LHCN-M2 (cell line): ENCODE results near the gene CHCHD6. TPM values are rescaled to one million over a fixed set of nuclear protein-coding genes. Genes with fewer than 3 reads are reported as not detected.

Experiments used
- DNase-seq: peaks from one replicate; pipeline ENCODE4 v3.0.0-alpha.2; 2012; ENCODE audit warnings: low read depth
- total RNA-seq: library from RNA; depleted of rRNA; stranded (reverse); fragments of >200 nt; gene quantifications from 2 replicates; pipeline ENCODE4 v1.2.3, GENCODE V29; 2014

Gene CHCHD6
- total RNA-seq, 1 experiment from 2014 or later = 23.5 TPM

DNA sequence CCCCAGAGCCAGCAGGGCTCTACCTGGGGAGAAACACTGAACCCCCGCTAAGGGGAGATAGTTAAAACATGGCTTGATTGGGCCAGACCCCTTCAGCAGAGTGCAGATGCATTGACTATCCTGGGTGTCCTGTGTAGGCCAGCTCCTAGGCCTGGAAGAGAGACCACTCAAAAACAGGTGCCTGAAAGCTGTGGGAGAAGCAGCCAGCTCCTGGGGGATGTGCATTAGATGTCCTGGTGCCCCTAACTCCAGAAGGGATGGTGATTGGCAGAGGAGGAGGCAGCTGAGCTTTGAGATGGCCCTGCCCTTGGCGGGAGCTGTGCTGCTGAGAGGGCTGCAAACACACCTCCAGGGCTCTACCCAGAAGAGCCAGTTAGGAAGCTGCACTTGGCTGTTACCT lies 189.6 kb downstream of the CHCHD6 start:
- no peak for DNase-seq

DNA sequence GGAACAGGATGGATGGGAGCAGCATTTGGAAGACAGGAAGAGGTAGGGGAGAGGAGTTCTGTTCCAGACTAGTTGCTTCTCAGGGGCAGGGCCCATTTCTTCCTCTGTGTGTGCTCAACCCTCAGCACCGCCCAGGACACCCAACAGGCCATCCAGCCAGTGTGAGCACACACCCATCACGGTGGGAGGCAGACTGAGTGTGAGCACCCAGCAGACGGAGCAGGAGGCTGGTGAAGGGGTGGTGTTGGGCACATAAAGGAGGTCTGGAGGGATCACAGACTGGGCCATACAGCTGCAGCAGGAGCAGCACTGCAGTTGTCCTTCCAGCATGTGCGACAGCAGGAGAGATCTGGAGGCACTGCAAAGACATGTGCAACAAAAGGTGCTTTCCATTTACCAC lies 190.4 kb downstream of the CHCHD6 start:
- no peak for DNase-seq

DNA sequence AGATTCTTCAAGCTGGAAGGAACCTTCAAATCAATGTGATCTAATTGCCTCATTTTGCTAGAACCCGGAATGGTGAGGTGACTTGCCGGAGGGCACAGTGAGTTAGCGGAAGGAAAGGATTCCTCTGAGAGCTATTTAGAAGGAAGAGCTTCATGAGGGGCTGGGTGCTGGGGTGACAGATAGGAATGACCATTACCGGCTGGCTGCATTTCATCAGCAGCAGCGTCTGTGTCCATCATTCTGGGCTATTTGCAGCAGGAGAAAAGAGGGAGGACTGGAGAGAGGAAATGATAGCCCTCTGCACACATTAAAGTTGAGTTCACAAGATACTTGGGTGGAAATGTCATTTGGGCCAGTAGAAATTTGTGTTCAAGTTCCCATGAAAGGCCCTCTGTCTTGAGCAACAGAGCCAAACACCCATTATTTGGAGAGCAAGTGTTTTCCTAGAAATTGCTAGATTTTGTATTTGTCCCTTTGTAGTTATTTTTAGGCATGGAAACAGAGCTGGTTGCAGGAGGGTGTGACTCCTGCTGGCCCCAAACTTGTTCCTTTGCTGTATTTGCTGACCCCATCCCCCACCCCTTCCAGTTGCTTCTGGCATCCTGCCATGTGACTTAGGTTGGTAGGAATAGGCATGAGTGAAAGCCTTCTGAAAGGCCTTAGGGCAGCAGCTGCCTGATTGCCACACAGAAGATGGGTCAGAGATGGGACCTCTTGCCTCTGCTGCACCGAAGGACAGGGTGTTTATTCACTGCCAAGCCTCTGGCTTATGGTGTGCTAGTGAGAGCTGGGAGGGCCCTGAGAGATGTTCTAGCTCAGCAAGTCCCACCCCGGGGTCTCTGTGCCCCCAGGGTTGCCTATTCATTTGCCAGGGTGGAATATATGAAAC lies 191.4 kb downstream of the CHCHD6 start:
- DNase-seq = peak; percentile 94

DNA sequence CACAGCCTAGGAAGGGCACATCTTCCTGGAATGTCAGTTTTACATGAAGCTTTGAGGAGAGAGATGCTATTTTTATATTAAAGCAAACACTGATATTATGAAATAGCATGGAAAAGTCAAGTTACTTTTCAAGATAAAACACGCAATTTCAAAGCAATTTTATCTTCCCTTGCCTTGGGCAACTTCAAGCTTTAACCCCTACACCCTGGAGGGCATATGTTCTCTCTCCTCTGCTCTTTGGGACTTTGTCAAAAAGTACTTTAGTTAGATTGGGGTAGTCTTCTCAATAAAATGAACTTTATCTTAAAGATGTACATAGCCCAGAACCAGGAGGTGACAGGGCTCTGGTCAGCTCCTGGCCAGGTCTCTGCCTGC lies 192.0 kb downstream of the CHCHD6 start:
- no peak for DNase-seq

DNA sequence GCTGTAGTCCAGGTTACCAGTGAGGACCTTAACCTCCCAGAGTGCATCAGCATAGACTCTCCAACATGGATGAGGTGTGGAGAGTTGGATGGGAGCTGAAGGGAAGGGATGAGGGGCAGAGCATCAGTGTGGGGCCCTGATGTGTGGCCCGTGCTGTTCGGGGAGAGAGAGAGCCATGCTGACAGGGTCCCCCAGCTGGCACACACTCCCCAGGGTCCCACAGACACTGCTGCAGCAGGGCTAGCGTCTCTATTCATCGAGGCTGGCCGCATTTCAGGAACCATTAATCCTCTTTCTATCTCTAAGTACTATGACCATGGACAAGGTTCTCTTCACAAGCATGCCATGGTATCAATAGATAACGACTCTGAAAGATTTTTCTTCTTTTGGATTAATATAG lies 192.9 kb downstream of the CHCHD6 start:
- no peak for DNase-seq

DNA sequence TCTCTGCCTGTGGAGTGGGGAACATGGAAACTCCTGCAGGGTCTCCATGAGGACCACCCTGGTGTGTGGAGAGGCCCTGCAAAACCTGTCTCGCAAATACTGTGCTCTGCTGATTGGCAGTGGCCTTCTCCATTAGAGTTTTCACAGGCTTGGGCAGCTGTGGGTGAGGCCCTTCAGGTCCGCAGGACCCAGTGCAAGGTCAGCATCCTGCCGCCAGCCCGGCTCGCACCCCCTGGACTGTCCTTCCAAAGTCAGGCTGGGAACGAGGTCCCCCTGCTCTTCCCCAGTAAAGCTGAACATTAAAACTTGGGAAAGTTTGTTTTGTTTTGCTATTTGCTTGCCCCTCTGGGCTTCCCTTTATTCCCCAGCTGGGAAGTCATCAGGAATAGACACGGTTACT lies 193.9 kb downstream of the CHCHD6 start:
- no peak for DNase-seq

DNA sequence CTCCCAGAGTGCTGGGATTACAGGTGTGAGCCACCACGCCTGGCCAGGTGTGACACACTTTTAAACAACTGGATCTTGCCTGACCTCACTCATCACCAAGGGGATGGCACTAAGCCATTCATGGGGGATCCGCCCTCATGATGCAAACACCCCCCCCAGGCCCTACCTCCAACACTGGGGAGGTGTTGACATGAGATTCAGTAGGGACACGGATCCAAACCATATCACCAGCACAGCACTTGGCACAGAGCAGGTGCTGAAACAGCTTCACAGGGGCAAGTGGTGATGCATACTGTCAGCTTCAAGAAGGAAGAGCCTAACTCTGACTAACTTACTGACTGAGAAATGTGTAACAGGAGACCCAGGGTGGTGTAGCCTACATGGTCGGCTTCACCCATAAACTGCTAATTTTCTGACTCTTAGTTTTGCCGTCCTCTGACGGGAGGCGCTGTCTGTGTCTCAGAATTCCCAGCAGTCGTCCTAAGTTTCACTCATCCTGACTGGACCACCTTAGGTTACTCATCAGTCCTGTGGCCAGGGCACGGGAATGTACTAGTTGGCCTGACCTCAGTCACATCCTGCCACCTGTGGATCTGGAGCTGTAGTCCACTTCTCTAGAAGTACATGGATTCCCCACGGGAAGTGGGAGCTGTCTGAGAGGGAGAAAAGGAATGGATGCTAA lies 197.0 kb downstream of the CHCHD6 start:
- peak; percentile 94 for DNase-seq

DNA sequence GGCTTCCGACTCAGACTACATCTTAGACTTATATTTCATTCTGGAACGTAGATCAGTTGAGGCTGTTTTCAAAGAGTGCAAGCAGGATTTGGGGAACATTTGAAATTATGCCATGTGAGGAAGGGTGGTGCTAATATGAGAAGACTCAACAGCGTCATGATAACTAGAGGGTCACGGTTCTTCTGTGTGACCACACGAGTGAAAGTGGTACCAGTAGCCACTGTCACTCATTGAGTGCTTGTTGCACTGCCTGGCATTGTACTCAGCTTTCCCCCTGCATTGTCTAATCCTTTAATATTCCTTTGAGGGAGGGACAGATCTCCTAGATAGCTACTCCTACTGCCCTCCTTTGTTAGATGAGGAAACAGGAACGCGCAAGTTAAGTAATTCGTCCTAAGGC lies 197.6 kb downstream of the CHCHD6 start:
- no peak for DNase-seq

DNA sequence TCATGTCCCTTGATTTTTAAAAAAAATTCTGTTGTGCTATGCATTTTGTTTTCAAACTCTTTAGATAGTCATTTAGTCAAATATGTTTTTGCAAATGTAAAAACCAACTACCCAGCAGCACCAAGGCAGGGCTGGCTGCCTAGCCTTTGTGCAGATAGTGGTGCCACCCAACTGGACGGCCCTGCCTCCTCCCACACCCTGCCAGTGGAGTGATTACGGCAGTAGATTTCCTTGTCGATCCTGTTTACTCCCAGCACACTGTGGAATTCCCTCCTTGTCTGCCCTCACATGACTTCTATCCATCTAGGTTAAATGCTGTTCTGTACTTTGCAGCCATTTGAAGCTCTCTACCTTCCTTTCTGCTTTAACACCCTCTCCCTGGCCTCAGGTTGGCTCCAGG lies 199.5 kb downstream of the CHCHD6 start:
- no peak for DNase-seq

DNA sequence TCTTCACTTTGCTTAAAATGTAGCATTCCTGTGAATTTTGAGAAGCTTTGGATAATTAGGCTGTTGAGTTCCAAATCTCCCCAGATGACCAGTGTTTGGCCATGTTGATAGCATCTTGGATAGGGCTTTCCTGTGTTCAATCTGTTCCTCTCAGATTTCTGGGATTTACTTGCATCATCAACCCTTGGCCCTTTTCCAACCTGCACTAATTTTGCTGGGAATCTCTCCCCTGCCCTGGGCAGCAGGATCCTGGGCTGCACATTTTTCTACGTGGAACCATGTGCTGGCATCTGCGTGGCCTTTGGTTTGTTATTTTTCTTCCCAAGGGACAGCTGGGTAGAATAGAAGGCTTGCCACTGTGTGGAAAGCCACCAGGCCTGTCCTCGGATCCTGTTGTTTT lies 203.5 kb downstream of the CHCHD6 start:
- DNase-seq = peak; percentile 40

DNA sequence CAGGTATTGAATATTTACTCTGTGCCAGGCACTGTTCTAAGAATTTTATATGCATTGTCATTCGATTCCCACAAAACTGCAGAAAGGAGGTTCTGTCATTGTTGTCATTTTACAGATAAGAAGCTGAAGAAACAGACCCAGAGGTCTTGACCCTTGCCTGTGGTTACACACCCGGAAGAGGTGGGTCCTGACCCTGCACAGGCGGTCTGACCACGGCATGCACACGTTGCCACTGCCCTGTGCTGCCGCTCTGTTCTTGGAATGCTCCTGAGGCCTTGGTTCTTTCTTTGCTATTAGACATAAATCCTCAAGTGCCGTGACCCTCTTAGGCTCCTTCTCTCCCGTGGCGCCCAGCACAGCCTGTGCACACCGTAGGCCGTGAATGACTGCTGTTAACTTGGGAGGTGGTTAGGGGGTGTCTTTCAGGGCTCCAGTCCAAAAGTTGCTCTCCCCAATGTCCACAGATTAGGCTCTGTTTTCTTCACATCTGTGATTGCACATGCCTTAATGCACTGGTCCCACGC lies 204.8 kb downstream of the CHCHD6 start:
- peak; percentile 58 for DNase-seq

DNA sequence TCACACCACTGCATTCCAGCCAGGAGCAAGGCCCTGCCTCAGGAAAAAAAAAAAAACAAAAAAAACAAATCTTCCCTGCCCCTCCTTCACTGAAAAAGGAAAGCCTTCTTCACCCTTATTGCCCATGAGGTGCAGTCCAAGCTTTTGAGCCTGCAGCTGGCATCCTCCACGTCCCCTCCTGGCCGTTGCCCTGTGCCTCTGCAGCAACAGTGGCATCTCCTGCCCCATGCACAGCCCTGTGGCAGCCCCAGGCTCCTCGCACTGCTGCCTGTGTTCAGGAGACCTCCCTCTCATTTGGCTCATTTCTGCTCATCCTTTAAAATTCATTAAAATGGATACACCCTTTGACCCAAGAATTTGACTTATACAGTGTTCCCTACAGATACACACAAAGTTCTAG lies 206.2 kb downstream of the CHCHD6 start:
- no peak for DNase-seq

DNA sequence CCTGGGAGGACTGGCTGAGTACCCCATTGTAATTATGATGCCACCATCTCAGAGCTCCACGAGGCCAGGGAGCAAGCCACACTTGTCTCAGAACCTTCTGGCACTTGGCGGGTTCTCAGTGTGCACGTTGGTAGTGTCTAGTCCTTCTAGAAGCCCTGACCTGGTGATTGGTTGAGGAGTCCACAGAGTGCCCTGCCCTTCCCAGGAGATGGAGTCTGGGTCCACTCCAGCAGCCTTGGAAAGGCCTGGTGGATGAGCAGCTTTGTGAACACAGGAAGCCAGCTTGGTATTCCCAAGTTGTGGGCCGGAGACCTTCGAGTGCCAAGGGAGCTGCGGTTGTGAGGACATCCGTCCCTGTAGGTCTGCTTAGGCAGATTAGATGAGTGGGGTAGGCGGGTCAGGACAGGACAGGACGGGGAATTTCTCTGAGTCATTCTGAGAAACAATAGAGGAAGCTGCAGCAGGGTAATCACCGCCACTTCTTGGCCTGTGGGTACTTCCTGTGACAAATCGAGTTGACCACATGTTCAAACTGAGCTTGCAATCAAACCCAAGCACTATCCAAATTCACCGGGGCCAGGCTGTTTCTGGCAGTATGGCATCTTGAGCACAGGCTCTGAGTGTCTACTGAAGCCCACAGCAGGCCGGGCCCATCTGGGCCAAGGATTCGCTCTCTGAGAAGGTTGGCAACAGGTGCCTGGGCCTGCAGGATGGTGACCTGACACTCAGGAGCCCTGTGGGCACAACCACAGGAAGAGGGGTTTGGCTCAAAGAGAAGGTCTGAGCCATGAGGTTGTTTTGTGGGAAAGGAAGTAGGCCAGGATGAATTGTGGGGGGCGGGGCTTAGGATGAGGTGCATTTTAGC lies 207.4 kb downstream of the CHCHD6 start:
- peak; percentile 99 for DNase-seq

DNA sequence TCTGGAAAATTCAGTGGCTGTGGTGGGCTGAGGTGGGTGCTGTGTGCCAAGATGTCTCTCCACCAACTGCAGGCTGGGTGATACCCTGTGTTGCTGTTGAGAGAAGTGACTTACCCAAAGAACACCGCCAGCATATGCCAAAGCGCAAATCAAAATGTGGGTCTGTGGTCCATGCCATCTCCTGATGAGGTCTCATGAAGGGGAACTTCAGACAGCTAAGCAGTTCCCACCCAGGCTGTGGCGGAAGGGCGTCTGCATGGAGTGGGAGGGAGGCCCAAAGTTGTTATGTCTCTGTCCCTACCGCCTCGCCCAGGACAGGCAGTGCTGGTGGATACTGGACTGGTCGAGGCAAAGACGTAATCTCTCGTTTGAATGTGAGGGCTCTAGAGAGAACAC lies 208.0 kb downstream of the CHCHD6 start:
- no peak for DNase-seq

DNA sequence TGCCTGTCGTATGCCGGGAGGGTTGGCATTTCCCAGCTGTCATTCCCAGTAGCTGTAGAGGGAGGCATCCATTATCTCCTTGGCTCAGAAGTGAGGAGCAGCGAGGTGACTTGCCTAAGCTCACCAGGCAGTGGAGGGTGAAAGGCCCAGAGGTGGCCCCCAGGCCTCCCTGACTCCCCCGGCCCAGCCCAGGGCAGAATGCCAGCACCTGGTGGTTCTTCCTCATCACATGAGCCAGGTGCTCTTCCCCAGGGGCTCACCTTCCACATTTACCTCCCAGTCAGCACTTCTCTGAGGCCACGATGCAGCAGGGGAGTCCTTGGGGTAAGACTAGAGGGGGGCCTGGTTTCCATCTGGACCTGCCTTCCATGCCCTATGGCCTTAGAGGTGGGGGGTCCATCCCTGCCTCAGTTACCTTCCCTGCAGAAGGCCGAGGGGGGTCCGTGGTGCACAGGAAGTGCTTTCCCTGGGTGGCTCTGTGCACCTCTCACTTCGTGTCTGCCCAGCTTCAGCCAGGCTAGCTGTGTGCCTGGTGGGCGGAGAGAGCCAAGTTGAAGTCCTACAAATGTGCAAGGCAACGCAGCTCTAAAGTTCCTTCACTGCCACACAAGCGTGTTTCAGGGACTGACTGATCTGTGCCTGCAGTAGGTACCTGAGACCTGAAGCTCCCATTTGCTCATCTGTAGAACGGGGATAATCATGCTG lies 208.6 kb downstream of the CHCHD6 start:
- no peak for DNase-seq

DNA sequence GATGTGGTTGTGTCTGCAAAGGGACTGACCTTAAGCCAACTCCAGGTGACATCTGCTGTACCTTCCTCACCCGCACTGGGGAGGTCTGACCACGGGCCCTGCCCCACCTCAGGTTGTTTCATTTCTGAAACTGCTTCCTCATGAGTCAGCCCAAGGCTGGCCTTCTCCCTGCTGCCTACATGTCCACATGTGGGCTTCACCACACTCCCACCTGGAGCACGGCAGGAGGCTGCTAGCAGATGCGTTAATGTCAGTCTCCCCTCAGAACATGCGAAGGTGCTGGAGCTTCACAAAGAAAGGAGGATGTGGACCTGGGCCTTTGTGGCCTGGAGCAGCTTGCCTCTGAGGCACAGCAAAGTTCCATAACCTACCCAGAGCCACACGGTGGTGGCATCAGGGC lies 209.5 kb downstream of the CHCHD6 start:
- no peak for DNase-seq

DNA sequence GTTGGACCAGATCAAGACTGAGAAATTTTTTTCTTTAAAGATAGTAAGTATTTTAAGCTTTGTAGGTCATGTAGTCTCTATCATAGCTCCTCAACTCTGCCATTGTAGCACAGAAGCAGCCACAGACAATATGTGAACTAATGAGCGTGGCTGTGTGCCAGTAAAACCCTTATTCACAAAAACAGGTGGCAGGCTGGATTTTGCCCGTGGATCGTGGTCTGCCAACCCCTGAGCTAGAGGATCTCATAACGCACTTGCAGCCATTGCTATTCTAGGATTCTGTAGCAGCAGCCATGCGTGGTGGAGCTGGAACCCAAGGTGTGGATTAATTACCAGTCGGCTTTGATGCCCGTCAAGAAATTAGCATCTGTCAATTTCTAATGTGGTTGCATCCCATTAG lies 210.2 kb downstream of the CHCHD6 start:
- DNase-seq = peak; percentile 46

DNA sequence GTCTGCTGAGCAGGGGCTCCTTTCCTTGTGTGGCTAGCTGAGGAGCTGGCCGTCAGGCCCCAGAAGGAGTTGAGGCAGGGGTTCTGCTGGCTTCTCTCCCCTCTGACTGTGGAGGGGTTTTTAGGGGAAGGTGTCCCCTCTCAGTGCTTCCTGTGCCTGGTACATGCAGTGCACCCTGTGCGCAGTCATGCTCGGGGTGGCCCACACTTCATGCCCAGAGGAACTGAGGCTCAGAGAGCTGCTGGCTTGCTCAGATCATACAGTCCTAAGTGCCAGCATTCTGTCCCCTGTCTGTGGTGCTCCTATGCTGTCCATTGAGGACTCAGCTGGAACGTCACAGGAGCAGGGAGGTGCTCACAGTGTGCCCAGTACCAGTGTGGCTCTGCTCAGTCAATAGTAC lies 211.0 kb downstream of the CHCHD6 start:
- DNase-seq = no peak

DNA sequence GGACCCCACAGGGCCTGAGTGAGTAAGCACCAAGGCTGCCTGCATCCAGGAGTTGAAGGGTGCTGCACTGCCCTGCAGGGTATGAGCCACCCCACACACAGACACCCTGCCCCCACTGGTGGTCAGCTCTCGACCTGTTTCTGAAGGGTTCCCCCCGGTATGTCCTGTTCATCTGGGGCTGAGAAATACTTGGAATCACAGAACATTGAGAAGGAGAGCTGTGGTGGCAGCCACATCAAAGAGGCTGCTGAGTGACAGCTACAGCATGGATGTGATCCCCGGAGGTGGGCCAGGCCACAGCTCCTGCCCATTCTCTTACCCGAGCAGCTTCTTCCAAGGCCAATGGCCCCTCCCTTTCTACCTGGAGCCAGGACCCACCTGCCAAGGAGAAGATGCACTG lies 212.5 kb downstream of the CHCHD6 start:
- no peak for DNase-seq

DNA sequence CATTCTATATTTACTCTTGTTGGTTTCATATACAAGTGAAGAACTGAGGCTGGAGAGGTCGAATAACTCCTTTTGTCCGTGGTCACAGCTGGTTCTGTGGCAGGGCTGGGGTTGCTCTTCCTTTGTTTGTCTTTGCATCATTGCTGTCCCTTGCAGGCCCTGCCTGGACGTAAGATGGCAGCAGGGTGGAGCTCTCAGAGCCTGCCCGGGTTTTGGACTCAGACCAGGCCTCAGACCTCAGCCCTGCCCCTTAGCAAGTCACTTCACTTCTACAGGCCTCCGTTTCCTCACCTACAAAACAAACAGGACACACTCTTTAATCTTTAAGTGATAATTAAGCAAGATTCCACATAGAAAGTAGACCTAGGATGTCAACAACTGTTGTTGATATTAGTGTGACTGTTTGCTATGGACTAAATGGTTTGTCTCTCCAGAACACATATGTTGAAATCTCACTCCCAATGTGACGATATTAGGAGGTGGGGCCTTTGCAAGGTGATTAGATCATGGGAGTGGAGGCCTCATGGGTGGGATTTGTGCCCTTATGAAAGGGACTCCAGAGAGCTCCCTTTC lies 213.3 kb downstream of the CHCHD6 start:
- DNase-seq = no peak

DNA sequence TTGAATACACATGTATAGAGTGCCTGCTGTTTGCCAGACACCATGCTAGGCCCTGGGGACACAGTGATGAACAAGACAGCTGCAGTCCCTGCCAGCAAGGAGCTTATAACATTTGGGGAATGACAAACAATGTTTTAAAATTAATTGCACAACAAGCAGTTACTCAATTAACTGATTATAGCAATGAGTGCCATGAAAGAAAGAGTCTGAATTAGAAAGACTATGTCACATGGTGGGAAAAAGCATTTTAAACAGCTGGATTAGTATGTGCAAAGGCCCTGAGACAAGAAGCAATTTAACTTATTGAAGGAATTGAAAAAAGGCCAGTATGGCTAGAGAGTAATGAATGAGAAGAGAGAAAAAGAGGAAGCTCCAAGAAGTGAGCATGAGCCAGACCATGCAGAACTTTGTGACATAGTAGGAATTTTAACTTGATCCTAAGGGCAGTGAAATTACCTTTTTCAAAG lies 214.3 kb downstream of the CHCHD6 start:
- no peak for DNase-seq
